ENCODE measurements around the gene HARBI1.

HARBI1 gene, protein sequence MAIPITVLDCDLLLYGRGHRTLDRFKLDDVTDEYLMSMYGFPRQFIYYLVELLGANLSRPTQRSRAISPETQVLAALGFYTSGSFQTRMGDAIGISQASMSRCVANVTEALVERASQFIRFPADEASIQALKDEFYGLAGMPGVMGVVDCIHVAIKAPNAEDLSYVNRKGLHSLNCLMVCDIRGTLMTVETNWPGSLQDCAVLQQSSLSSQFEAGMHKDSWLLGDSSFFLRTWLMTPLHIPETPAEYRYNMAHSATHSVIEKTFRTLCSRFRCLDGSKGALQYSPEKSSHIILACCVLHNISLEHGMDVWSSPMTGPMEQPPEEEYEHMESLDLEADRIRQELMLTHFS

DNA sequence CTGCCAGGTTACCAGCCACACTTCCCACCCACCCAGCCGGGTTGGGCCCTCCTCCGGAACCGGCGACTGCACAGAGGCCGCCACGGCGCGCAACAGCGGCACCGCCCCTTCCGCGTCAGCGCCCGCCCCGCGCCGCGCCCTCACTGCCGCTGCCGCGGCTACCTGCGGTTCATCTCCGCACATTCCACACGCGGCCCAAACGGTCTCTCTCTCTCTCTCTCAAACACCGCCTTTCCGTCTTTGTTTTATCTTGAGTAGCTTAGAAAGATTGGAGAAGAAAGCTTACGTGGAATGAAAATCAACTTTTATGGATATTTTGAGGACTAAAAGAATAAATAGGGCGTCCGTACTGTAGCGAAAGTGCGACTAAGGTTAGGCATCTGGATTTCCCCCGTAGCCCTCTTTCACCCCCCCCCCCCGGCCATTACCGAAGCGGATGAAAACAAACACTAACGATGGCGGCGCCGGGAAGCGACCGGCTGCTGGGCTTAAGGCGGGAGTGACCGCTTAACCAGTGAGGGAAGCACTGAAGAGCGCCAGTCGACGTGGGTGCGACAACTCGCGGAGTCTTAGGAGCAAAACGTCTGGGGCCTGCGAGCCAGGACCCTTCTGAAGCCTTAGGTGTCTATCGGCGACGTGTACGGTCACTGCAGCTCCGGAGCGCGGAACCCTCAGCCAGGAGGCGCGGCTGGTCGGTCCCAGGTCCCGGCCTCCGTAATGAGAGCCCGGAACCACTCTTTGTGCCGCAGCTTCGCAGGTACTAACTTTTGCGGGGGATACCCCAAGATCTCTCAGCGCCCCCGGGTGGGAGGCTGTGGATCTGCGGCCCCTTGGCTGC lies at the start of gene HARBI1, which contains the start of gene ATG13:
HARBI1 (minus strand) TSS at position 94 of the 838 bp plus-strand sequence. CDS start 990 bp downstream, outside the sequence.
ATG13 (plus strand) TSS at position 420 of the 838 bp plus-strand sequence. CDS start 26,739 bp downstream, outside the sequence.
- DNase-seq (ENCODE audit: low read depth, low spot score): peak; percentile 87

DNA sequence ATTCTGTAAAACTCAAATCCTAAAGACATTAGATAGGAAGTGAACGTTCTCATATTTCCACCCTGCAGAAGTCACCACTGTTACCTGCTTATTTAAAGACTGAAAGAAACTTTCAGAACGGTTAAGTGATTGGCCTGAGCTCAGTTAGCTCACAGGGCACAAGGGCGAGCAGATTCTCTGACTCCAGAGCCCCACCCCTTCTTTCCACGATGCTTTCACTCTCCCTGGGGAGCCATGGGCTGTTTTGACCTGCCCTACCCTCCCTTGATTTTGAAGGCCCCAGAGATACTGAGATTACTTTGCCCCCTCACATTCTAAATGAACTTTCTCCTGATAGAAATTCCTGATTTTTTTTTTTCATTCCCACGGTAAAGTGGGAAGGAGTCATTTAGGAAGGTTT lies 49.5 kb upstream of the HARBI1 start:
- DNase-seq (ENCODE audit: low read depth, low spot score): no peak

DNA sequence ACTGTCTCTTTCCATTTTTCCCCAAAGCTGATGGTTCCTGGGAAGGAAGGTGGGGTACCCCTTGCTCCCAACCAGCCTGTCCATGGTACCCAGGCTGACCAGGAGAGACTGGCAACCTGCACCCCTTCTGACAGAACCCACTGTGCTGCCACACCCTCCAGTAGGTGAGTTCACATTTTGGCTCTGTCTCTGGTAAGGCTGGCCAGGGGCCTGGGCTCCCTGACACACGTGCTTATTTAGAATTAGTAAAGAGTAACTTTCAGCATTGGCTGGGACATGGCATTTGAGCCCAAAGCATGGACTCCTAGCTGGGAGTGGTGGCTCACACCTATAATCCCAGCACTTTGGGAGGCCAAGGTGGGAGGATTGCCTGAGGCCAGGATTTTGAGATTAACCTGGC lies 48.3 kb upstream of the HARBI1 start:
- no peak for DNase-seq (ENCODE audit: low read depth, low spot score)

DNA sequence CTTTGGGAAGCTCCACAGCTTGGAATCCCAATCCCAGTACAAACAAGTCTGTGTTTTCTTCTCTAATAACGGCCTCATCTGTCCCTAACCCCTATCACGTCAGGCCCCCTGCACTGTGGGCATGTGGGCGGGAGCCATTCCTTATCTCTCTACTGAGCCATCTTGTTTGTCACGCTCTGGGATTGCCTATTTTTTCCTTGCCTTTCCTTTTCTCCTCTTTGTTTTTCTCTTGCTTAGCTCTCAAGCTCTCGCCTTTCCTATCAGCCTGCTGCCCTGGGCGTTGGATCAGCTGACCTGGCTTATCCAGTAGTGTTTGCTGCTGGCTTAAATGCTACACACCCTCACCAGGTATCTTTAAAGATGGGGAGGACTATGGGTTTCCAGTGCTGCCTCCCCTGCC lies 47.6 kb upstream of the HARBI1 start:
- no peak for DNase-seq (ENCODE audit: low read depth, low spot score)

DNA sequence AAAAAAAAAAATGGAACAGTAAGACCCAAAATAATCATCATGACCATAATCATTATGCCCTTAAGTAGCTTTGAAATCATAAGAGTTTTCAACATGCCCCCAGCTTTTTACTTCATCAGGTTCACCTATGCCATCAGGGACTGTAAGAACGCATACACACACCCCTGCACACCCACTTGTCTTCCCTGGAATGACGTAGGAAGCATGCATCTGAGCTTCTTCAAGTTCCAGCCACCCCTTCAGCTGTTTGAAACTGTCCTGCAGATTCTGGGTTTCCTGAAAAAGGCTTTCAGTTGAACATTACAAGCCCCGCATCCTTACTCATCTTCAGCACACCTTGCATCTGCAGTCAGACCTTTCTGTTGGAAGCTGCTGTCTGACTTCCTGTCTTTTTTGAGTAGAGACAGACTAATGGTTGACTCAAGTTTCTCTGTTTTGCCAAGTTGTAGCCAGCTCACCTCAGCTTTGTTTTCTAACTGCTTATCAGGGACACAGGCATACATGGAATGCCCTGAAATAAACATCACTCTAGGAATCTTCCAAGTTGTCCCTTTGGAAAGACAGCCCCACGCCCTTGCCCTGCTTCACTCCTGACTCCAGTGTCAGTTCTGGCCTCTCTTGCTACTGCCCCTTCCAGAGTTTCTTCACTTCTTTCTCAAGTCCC lies 46.4 kb upstream of the HARBI1 start:
- no peak for DNase-seq (ENCODE audit: low read depth, low spot score)

DNA sequence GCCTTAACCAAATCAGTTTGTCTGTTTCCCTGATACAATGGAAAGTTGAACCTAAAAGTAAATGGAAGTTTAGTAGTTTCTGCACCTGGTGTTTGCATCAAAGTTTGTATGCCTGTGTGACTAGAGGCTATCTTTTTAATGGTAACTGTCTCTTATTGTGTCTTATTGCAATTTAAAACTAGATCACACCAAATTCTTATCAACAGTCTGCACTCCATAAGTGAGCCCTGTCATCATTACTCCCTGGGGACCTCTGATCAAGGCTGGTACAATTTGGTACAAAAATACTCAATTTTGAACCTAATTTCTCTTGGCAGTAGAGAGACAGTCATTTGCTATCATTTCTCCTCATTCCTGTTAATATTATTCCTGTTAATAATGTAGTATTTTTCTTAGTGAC lies 45.3 kb upstream of the HARBI1 start:
- no peak for DNase-seq (ENCODE audit: low read depth, low spot score)

DNA sequence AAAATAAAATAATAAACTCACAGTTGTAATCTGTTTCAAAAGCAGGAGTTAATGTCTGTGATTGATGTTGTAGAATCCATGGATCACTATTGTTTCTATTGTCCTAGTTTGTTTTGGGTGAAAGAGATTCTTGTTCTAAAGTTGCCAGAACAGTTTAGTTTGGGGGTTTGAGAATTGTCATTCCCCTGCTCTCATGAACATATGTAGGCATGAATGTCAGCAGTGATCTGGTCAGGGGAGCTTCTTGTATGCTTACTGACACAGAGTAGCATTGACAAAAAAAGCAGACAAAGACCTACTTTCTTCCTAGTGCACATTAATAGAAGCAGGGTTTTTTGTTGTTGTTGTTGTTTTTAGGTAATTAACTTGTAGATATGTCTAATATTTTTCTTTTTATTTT lies 44.8 kb upstream of the HARBI1 start:
- no peak for DNase-seq (ENCODE audit: low read depth, low spot score)

DNA sequence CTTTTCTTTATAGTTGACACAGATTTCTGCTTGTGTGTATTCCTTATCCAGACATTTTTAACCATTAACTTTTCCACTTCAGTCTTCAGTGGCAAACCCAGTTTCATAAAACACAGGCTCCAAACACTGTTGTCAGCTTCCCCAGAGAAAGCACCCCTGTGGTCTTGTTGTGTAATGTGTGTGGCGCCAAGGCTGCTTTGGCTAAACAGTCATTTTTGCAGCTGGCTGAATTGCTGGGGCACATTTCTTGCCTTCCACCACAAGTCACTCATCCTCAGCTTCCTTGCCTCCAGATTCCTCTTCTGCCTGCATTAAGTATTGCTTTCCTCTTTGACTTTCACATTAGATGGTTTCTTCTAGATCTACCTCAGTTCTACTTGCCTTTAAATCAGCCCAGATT lies 42.9 kb upstream of the HARBI1 start:
- DNase-seq (ENCODE audit: low read depth, low spot score): no peak

DNA sequence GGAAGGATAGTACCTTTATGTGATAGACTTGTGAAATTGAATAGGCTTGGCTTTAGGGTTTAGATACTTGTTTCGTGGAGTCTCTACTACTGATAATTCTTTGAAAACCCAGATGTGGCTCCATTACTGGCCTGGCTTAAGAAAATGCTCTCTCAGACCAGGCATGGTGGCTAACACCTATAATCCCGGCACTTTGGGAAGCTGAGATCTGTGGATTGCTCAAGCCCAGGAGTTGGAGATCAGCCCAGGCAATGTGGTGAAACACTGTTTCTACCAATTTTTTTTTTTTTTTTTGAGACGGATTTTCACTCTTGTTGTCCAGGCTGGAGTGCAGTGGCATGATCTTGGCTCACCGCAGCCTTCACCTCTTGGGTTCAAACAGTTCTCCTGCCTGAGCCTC lies 41.2 kb upstream of the HARBI1 start:
- no peak for DNase-seq (ENCODE audit: low read depth, low spot score)

DNA sequence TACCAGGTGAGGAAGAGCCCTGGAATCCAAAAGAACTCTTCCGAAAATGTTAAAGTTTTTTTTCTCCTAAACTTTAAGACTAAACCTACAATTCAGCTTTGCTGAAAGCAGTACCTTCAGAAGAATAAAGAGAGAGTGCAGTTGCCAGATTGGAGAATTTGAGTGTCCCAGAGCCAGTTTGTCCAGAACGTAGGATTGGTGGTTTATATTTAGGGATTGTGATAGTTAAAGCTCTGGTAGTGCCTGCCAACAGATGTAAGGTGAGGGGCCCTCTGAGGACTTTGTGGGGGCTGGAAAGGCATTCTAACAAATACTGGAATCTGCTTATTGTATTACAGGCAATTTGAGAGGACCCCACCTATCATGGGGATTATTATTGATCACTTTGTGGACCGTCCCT lies 40.2 kb upstream of the HARBI1 start:
- DNase-seq (ENCODE audit: low read depth, low spot score): no peak

DNA sequence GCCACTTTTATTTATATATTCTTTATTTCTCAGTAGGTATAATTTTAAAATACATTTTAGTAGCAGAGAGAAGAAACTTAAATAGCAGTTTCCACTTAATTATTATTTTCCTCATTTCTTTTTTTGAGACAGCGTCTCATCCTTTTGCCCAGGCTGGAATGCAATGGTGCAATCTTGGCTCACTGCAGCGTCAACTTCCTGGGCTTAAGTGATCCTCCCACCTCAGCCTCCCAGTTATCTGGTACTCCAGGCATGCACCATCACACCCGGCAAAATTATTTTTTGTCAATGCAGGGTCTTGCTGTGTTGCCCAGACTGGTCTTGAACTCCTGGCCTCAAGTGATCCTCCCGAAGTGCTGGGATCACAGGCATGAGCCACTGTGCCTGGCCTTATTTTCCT lies 38.6 kb upstream of the HARBI1 start:
- DNase-seq (ENCODE audit: low read depth, low spot score): no peak

DNA sequence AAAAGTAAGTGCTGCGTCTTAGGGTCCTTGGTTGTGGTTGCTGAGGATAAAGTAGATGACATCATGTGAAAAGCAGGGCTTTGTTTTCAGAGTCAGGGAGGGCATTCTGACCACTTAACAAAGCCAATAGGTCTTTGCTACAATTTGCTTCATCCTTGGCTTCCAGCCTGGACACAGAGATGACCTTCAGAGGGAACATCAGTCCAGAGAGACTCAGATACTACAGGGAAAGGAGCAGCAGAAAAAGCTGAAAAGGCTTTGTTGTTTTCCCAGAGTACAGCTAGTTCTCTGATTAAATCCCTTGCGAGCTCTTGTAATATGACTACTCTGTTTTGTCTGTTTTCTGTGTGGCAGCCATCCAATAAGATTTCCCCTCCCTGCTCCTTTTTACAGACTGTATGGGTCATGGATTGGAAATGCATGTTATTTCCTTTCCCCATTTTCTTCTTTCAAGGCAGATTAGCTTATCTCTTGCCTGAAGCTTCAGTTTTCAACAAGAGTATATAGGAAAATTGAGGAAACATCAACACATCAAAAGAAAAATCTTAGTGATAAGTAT lies 32.2 kb upstream of the HARBI1 start:
- no peak for DNase-seq (ENCODE audit: low read depth, low spot score)

DNA sequence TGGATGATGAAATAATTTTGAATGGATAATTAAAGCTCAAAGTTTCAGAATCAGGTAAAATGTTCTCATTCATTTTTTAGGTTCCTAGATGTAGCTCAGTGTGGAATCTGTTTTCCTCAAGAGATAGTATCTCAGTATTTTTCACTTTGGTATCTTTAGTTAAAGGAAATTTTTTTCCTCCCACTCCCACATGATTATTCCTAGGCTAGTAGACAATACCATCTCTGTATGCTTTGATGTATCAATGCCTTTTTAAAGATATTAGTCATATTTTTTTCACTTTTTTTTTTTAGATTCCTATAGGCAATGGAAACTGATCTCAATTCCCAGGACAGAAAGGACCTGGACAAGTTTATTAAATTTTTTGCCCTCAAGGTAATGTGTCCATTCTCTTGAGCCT lies 27.0 kb upstream of the HARBI1 start:
- no peak for DNase-seq (ENCODE audit: low read depth, low spot score)

DNA sequence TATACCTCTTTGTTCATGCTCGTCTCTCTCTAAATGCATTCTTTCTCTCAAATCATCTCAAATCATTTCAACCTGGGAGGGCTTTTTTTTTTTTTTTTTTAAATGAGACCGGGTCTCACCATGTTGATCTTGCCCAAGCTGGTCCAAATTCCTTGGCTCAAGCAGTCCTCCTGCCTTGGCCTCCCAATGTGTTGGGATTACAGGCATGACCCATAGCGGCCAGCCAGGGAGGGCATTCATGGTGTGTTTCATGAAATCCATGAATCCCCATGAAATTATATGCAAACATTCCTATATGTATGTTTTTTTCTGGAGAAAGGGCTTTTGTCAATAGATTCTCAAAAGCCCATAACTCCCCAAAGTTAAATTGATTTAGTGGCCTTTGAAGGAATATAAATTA lies 26.5 kb upstream of the HARBI1 start:
- no peak for DNase-seq (ENCODE audit: low read depth, low spot score)

DNA sequence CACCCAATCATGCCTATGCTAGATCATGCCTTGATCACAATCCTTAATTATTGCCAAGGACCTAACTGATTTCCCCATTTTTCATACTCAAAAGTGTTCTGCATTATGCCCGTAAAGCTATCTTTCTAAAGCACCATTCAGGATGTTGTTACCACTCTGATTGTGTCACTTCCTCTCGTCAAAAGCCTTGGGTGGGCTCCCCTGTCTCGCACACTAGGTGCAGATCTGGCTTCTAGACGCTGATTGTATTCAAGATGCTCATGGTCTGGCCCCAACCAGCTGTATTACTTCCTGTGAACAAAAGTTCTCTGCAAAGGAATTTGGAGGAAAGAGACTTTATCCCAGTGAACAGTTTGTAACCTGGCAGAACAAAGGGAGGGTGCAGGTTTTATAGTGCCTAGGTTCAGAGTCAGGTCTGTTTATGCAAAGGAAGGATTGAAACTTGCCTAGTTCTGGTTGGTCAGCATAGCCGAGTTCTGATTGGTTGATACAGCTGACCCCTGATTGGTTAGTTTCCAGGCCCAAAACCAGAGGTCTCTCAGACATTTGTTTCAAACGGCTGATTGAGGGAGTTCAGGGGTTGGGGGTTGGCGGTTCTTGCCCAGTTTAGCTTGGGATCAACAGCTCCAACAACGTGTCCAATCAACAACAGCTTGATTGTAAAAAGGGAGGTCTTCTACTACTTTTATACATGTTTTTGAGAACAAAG lies 25.8 kb upstream of the HARBI1 start:
- DNase-seq (ENCODE audit: low read depth, low spot score): no peak

DNA sequence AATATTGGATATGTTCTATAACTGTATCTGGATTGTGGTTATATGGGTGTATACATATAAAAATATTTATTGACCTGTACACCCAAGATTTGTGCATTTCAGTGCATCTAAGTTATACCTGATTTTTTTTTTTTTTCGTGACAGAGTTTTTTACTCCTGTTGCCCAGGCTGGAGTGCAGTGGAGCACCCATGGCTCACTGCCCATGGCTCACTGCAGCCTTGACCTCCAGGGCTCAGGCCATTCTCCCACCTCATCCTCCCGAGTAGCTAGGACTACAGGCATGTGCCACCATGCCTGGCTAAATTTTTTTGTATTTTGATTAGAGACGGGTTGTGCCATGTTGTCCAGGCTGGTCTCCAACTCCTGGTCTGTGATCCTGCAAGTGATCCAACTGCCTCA lies 24.6 kb upstream of the HARBI1 start:
- DNase-seq (ENCODE audit: low read depth, low spot score): no peak

DNA sequence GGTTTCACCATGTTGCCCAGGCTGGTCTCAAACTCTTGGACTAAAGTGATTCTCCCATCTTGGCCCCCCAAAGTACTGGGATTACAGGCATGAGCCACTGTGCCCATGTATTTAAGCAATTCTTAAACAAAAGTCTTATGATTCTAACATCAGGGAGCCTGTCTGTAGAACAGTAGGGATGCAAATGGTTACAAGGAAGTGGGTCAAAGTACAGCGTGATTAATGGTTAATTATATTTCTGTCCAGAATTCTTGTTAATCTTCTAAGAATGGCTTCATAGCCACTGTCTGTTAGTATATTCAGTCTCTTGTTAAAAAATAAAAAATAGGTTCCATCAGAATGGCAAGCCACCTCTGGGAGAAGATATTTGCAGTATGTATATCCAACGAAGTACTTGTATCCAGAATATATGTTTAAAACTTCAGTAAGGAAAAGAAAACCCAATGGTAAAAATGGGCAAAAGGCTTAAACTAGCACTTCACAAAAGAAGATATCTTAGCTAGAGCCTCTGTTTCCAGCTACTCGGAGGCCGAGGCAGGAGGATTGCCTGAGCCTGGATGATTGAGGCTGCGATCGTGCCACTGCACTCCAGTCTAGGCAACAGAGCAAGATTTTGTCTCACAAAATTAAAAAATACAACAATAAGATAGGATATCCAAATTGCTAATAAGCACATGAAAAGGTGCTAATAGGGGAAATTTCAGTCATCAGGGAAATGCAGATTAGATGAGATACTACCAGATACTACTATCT lies 23.2 kb upstream of the HARBI1 start:
- no peak for DNase-seq (ENCODE audit: low read depth, low spot score)

DNA sequence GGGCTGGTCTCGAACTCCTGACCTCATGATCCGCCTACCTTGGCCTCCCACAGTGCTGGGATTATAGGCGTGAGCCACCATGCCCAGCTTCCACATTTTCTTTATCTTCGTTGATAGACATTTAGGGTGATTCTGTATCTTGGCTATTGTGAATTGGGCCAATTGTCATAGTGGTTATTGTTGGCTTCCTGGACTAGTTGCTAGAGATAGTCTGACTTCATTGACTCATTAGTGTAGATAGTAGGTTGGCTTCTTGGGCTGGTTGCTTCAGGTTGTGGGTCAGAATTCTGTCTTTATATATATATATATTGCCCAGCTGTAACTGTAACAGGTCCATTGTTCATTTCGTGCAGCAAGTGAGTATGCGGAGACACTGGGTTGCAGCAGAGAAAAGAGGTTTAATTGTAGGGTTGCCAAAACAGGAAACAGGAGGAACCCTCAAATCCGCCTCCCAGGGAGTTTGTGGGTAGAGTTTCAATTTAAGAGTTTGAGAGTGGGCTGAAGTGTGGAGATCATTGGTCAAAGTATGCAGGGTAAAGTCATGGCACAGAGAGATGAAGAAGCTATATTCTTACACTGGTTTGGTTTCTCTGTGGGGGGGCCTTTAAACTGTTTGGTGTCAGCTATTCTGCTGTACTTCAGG lies 22.3 kb upstream of the HARBI1 start:
- no peak for DNase-seq (ENCODE audit: low read depth, low spot score)

DNA sequence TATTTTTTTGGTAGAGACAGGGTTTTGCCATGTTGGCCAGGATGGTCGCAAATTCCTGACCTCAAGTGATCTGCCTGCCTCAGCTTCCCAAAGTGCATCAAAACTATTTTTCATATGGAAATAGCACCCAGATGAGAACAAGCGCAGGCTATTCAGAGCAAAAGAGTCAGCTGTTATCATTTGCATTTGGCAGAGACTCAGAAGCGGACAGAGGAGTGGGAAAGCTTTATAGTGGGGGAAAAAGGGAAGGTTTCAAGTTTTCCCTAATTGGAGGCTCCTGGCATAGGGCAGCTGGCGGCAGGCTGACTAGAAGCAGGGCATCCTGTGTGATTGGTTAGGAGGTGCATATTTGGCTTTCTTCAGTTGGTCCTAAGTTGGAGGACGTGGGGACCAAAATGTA lies 20.5 kb upstream of the HARBI1 start:
- no peak for DNase-seq (ENCODE audit: low read depth, low spot score)

DNA sequence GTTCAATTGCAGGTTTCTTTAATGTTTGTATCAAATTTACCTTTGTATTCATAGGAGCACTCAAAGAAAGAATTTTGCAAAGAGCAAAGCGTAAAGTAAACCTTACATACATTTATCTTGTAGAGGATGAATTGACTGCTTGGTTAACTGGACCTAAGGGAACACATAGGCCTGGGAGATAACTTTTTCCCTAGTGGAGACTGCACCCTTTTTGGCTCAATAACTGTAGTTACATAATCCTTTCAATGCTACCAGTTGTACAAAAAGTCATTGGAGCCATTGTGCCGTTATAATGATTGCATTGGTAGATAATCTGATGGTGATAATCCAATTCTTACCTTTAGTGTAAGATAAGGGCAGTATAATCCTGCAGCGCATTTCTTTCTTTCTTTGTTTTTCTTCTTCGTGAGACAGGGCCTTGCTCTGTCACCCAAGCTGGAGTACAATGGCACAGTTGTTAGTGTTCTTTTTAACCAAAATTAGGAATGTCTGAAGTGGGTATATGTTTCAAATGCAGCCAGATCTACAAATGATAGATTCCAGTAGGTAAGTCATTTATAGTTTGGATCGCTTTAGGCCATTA lies 18.6 kb upstream of the HARBI1 start:
- DNase-seq (ENCODE audit: low read depth, low spot score): no peak

Measured in activated naive CD8-positive, alpha-beta T cell treated with anti-CD3 and anti-CD28 coated beads, Interleukin-2, amount 50 U/mL, for 16 hours (primary cell).